ENCODE results near the gene STK32C.
"Not testable (repeated sequence)": the region's sequence is repeated elsewhere in the genome, so short reads cannot be mapped to it uniquely, and the experiment has no call there.

Gene STK32C

GRCh38 chr10:132281915-132282666 is 25.7 kb downstream of the STK32C start:
- no peak for DNase-seq (ENCODE audit: low spot score)

GRCh38 chr10:132280646-132281074 is 27.1 kb downstream of the STK32C start:
- no peak for DNase-seq (ENCODE audit: low spot score)

- DNase-seq (ENCODE audit: low spot score), result no peak
Observed at GRCh38 chr10:132279873-132280645, 27.7 kb downstream of the STK32C start.

- no peak for DNase-seq (ENCODE audit: low spot score)
Observed at GRCh38 chr10:132277311-132277741, 30.4 kb downstream of the STK32C start.

- no peak for DNase-seq (ENCODE audit: low spot score)
Observed at GRCh38 chr10:132276706-132277105, 31.0 kb downstream of the STK32C start.

- no peak for DNase-seq (ENCODE audit: low spot score)
Observed at GRCh38 chr10:132276179-132276675, 31.5 kb downstream of the STK32C start.

GRCh38 chr10:132275426-132276178 is 32.1 kb downstream of the STK32C start:
- DNase-seq (ENCODE audit: low spot score), result no peak

- no peak for DNase-seq (ENCODE audit: low spot score)
Observed at GRCh38 chr10:132274986-132275385, 32.8 kb downstream of the STK32C start.

GRCh38 chr10:132274581-132274980 is 33.2 kb downstream of the STK32C start:
- DNase-seq (ENCODE audit: low spot score), result no peak

GRCh38 chr10:132273966-132274365 is 33.8 kb downstream of the STK32C start:
- no peak for DNase-seq (ENCODE audit: low spot score)

- no peak for DNase-seq (ENCODE audit: low spot score)
Observed at GRCh38 chr10:132273304-132273944, 34.3 kb downstream of the STK32C start.

GRCh38 chr10:132272231-132272971 is 35.3 kb downstream of the STK32C start:
- DNase-seq (ENCODE audit: low spot score), result no peak

GRCh38 chr10:132271458-132272230 is 36.1 kb downstream of the STK32C start:
- no peak for DNase-seq (ENCODE audit: low spot score)

GRCh38 chr10:132270721-132271457 is 36.9 kb downstream of the STK32C start:
- DNase-seq (ENCODE audit: low spot score), result no peak

- no peak for DNase-seq (ENCODE audit: low spot score)
Observed at GRCh38 chr10:132270256-132270655, 37.5 kb downstream of the STK32C start.

- no peak for DNase-seq (ENCODE audit: low spot score)
Observed at GRCh38 chr10:132269266-132270230, 38.2 kb downstream of the STK32C start.

GRCh38 chr10:132267916-132268315 is 39.8 kb downstream of the STK32C start:
- not testable (repeated sequence) for DNase-seq (ENCODE audit: low spot score)

- no peak for DNase-seq (ENCODE audit: low spot score)
Observed at GRCh38 chr10:132266594-132267161, 41.1 kb downstream of the STK32C start.

All from ecto neural progenitor cell (in vitro differentiated cells).